ENCODE results near the gene TDRD12.

Gene TDRD12

GRCh38 chr19:32719611-32720059 is at the start of gene TDRD12:
Gene TDRD12 (plus strand): TSS chr19:32719767. CDS start chr19:32720073, 306 bp downstream.
- DNase-seq (ENCODE audit: low spot score) = no peak

DNA sequence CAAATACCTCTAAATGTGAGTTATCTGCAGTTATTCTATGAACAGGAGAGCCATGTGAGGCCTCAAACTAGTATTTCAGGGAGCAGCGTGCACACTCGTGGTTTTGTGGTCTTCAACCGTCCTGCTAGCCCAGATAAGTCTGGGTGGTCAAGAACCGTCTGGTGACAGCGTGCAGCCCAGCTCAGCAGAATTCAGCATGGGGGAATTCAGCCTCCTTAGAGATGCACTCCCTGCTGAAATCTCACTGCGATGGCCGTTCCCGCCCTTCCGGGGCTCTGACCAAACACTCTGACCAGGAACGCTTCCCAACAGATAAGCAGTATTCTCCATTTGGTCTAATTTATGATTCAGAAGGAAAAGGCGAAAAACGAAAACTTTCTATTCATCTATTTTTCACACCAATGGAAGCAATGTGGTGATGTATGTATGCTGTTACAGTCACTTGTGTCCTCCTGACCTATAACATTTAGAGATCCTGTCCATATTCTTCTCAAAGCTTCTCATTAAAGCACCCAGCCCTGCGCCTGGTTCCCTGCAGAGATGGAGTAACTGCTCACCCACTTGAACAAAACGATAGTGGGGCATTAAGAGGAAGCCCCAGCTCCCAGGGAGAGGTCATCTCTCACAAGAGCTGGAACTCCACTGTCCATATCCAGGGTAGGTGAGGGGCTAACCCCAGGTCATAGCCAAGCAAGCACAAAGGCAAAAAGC is 47.5 kb upstream of the TDRD12 start:
- no peak for DNase-seq (ENCODE audit: low spot score)

DNA sequence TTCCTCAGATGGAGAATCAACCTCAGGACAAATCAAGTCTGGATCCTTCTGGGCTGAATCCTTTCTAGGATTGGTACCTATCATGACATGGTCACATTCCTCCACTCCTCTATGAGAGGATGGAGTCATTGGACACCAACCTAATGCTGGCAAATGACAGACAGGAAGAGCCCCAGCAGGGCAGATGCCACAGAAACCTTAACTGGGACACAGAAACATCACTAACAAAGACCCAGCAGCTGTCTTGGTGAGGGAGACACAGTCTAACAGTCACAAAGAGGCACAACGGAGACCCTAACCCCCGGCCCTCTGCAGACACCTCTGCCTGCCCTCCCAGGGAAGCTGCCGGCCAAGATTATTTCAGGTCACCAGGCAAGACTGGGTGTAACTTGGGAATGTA is 46.7 kb upstream of the TDRD12 start:
- no peak for DNase-seq (ENCODE audit: low spot score)

DNA sequence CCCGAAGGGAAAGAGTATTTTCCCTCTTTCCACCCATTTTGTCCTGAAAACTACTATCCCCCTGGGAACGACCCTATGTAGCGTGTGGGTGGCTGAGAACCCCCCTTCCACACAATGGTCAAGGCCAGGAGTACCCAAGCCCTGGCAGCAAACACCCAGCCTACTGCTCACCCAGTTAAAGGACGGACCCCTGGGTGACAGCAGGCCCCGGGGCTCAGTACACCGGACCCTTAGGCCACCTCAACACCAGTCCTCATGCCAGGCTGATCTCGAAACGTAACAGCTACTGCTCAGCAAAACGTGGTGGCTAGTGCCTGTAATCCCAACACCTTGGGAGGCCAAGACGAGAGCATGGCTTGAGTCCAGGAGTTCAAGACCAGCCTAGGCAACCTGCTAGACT is 46.0 kb upstream of the TDRD12 start:
- no peak for DNase-seq (ENCODE audit: low spot score)

- no peak for DNase-seq (ENCODE audit: low spot score)
These were observed 45.2 kb upstream of the TDRD12 start for GRCh38 chr19:32674153-32674930.

DNA sequence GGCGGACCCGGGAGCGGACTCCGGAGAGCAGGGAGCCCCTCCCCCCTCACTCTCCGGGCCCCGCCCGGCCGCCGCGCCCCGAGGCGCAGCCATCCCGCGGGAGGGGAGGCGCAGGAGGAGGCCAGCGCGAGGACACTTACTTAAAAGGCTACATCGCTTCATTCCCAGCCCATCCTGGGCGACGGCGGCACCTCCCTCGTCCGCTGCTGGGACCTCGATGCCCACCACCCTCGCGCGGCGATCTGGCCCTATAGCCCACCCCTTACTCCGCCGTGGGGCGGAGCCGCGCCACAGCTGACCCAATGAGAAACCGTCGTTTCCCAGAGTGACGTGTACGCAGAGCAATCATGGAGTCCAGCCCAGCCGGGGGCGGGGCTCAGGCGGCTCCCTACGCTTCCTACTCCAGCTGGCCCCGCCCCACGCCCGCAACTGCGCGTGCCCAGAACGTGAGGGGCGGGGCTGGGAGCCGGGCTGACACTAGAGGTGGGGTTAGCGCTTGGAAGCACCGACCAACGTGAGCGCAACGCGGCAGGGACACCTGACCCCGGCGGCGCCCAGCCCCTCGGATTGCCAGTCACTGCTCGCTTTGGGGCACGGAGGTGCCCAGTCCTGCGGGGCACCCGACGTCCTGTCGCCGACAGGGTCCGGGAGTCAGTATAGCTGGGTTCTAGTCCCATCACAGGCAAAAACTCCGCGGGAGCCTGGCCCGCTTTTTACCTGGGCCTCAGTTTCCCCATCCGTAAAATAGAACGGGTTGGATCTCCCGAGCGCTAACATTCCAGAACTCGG is 44.4 kb upstream of the TDRD12 start, which contains the start of gene ANKRD27:
ANKRD27 (minus strand) TSS at position 250 of the 789 bp plus-strand sequence. CDS start 16,165 bp downstream, outside the sequence.
- peak; percentile 98 for DNase-seq (ENCODE audit: low spot score)

DNA sequence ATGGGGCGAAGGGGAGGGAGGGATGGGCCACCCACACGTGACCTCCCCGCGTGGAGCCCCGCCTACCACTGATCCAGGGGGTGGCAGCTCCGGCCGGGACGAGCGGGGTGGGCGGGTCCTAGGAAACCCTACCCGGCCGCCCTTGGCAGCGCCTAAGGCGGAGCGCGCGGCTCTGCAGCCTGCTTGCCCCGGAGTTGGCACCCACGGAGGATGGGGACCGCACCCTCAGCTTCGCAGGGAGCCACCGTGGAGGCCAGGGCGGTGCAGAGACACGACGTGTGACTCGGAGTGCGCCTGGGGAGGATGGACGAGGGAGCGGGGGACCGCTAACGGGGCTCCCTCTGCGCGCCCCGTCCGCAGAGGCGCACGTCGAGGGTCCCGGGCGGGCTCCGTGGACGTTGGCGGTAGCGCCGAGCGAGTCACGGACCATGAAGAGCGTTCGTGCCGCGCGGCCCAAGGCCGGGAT is 43.8 kb upstream of the TDRD12 start, which contains the start of gene RGS9BP:
RGS9BP (plus strand) TSS at position 129 of the 466 bp plus-strand sequence. CDS start 416 bp downstream, outside the sequence.
- DNase-seq (ENCODE audit: low spot score) = no peak

- DNase-seq (ENCODE audit: low spot score) = no peak
These were observed 43.2 kb upstream of the TDRD12 start for GRCh38 chr19:32676186-32676894.

DNA sequence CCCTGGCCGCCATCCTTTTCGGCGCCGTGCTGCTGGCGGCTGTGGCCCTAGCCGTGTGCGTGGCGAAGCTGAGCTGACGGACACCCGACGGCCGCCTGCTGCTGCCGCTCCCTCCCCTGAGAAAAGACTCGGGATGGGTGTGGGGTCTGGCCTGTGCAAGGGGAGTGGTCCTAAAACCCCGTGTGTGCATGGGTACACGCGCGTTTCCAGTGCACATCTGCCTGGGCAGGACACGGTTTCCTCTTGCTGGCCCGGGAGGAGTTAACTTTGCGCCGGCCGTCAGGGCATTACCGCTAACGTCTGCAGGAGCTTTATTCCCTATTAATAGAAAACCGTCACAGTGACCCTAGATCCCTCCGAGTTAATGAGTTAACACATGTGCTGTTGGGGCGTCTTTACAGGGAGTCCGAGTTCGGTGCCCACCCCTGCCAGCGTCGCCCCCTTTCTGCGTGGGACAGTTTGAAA is 42.6 kb upstream of the TDRD12 start:
- DNase-seq (ENCODE audit: low spot score) = no peak

DNA sequence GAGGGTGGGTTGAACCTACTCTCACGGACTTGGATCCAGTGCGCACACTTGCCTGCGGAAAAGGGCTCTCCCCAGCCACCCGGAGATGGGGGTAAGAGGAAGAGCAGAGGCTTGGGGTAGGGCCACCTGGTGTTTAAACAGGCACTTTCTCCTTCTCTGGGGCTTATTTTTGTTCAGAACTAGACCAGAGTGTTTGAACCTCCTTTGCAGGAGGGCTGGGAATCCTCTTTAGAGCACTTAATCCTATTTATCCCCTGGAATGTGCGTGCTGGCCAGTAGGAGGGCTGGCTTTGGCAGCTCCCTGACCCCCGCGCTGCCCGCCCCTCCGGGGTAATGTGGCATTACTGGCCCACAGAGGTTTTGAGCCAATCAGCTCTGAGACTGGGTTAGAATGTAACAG is 41.9 kb upstream of the TDRD12 start:
- DNase-seq (ENCODE audit: low spot score) = no peak

DNA sequence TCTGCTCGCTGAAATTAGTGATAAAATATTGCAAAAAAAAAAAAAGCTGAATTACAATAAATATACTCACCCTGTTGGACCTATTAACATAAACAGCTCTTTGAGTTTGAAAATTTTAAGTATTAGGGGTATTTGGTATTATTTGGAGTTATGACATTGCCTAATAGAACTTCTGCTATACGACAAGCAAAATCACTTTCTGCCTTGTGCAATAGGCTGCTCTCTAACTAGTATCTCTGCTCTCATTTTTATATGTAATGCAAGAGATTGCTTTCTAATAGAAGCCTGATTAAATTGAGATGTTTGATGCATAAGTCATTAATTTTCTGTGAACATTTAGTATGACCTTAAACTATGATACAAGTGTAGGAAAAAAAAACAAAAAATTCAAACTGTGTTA is 38.6 kb upstream of the TDRD12 start:
- DNase-seq (ENCODE audit: low spot score) = no peak

- DNase-seq (ENCODE audit: low spot score) = no peak
These were observed 37.2 kb upstream of the TDRD12 start for GRCh38 chr19:32682317-32682716.

- no peak for DNase-seq (ENCODE audit: low spot score)
These were observed 32.6 kb upstream of the TDRD12 start for GRCh38 chr19:32686847-32687475.

- no peak for DNase-seq (ENCODE audit: low spot score)
These were observed 31.9 kb upstream of the TDRD12 start for GRCh38 chr19:32687681-32688080.

DNA sequence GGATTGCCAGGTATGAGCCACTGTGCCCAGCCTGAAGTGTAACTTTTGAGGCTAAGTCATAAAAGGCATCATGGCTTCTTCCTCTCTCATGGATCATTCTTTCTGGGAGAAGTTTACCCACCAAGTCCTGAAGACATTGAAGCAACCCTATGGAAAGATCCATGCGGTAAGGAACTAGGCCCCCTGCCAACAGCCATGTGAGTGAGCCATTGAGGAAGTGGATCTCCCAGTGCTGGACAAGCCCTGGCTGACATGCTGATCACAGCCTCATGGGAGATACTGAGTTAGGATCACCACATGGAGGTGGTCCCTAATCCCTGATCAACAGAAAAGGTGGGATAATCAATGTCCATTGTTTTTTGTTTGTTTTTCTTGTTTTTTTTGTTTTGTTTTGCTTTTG is 31.3 kb upstream of the TDRD12 start:
- DNase-seq (ENCODE audit: low spot score) = no peak

GRCh38 chr19:32691291-32691951 is 28.1 kb upstream of the TDRD12 start, which contains the start of gene NUDT19:
Gene NUDT19 (plus strand): TSS chr19:32691821. CDS start chr19:32691961, 140 bp downstream.
- DNase-seq (ENCODE audit: low spot score) = peak; percentile 82

GRCh38 chr19:32691952-32692726 is 27.4 kb upstream of the TDRD12 start:
- DNase-seq (ENCODE audit: low spot score) = peak; percentile 80

- DNase-seq (ENCODE audit: low spot score) = no peak
These were observed 26.9 kb upstream of the TDRD12 start for GRCh38 chr19:32692727-32693061.
